GM12892 (cell line): ENCODE data around the gene PAN3.

Source experiments
- POLR2A ChIP-seq: IDR thresholded peaks from 2 replicates; pipeline ENCODE4 v1.6.1; 2011; ENCODE audit warnings: low read depth, low read length, control low read depth
- POLR2AphosphoS5 ChIP-seq: IDR thresholded peaks from 2 replicates; pipeline ENCODE4 v1.6.1; 2011; ENCODE audit warnings: low read depth, low read length, control low read depth
- TAF1 ChIP-seq: IDR thresholded peaks from 2 replicates; pipeline ENCODE4 v1.6.1; 2011; ENCODE audit warnings: low read depth, mild to moderate bottlenecking, control low read depth, low read length, borderline replicate concordance

DNA sequence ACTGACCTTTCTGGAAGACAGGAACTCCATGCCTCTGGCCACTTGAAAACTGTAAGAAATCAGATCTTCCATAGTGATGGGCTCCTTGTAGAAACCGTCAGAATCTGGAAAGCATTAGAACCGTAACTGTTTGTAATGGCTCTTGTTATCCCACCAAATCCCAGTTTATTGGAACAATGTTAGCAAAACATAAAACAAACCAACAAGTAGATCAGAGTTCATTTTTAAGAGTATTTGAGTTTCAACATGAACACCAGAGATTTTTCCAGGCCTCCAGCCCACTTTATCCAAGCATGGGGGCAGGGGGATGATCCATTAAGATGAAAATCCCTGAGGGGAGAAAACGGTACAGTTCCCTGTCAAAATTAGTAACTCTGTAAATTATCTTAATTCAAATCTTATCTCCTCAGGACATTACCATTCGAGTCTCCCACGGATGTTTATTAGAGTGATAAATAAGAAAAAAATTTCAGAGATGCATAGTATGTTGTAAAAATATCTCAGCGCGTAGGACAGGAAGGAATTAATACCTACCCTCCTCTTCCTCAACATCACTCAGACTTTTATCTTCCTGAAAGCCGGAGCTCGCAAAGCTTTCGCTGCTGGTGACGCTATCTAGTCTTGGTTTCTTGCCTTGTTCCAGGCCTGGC lies 184.0 kb downstream of the PAN3 start:
- TF ChIP-seq POLR2A (no peak), POLR2AphosphoS5 (no peak), TAF1 (no peak)
